HUDEP-2 (cell line): ENCODE results near the gene BRPF3.

Source experiments
- DNase-seq, 76 experiments: peaks; one replicate each; lab custom pipeline; 2025; ENCODE audit not compliant: unreplicated experiment in 76 of 76; lab: John Stamatoyannopoulos, UW

BRPF3 gene

DNA sequence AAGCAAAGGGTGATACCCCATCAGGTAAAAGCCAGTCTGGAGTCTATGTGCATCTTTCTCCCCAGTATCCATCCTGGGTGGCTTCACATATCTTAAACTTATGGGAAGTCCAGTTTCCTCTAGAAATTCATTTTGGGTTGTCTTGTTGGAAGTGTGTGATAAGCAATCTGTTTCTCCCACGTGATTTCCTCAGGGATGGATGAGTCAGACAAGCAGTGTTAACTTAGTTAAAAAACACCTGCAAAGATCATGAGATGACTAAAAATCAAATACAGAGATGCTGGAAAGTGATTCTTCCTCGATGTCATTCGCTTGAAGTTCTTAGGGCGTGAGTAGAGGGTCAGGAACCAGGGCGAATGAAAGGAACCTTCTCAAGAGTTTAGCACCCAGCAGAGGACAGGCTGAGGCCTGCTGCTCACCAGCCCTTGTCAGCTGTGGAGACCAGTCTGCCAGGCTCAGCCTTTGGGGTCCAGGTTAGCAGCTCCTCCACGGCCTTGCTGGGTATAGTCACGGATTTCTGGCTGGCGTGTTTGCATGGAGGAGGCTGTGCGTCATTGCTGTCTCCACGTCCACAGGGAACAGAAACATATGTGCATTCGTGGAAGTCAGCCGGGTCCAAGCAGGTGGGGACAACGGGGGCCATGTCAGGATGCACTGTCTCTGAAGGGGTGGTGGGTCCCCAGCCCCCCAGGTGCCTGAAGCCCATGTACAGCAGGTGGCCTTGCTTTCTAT, 70.5 kb downstream of the BRPF3 start:
- no peak for DNase-seq

GRCh38 chr6:36267731-36268477, 71.4 kb downstream of the BRPF3 start:
- no peak for DNase-seq

GRCh38 chr6:36268478-36269275, 72.1 kb downstream of the BRPF3 start:
- peak in 2 of 76 experiments; percentile 12 to 15 for DNase-seq

DNA sequence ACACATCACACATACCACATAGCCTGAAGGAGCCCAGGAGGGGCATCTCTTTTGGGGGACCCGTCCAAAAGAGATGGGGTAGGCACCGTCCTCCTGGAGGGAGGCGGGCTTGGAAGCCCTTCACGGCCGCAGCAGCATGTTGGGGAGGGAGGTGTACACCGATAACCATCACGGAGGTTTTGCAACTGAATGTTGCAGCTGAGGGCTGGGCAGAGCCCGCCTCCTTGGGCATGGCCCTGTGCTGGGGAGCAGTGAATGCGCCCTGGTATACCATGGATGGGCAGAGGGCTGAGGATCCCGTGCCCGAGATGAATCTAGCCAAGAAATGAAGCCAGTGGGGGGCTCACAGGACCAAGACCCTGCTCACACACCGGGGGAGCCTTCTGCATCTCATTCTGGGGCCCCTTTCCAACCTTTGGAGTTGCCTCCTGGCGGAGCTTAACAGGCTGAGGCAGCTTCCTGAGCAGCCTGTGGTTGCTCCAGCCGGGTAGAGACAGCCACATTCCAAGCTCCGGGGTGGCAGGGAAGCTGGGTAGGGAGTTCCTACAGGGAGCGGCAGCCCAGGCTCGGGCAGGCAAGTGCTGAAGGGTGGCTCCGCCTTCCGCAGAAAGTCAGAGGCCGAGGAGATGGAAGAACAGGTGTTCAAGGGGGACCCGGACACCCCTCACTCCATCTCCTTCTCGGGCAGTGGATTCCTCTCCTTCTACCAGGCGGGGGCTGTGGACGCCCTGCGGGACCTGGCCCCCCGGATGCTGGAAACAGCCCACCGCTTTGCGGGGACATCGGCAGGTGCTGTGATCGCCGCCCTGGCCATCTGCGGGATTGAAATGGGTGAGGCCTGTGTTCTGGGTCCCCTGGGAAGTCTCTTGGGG, 73.5 kb downstream of the BRPF3 start, which contains the start of gene PNPLA1:
PNPLA1 (plus strand) TSS at position 227 of the 872 bp plus-strand sequence; CDS start at position 627, 400 bp downstream.
- DNase-seq = peak in 1 of 76 experiments; percentile 32

GRCh38 chr6:36272234-36272633, 75.7 kb downstream of the BRPF3 start:
- no peak for DNase-seq

- DNase-seq = no peak
Observed at GRCh38 chr6:36273067-36273466, 76.5 kb downstream of the BRPF3 start.

DNA sequence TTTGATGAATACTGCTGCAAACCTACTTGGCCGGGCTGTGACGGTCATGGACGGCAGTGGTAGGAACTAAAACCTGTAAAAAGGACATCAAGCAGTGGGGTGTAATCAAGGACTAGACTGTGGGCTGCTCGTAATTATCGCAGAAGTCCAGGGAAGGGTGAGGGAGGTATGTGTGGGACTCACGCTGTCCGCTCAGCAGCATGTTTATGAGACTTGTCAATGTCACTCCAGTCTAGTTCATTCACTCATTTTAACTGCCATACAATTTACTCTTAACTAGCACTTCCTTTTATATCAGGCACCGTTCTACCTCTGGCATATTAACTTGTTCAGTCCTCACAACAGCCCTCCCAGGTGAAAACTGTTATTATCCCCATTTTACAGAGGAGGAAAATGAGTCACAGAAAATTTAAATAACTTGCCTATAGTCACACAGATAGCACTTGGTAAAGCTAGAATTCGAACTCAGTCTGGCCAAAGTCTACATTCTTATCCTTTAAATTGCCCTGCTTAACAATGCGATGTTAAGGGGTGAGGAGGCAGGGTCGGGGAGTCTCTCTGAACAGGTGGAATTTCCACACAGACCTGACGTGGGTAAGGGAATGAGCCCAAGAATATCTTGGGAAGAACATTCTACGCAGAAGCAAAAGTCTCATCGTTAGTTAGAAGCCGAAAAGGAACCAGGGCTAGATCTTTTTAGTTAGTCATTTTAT, 77.4 kb downstream of the BRPF3 start:
- no peak for DNase-seq

GRCh38 chr6:36276581-36277536, 80.3 kb downstream of the BRPF3 start:
- no peak for DNase-seq

DNA sequence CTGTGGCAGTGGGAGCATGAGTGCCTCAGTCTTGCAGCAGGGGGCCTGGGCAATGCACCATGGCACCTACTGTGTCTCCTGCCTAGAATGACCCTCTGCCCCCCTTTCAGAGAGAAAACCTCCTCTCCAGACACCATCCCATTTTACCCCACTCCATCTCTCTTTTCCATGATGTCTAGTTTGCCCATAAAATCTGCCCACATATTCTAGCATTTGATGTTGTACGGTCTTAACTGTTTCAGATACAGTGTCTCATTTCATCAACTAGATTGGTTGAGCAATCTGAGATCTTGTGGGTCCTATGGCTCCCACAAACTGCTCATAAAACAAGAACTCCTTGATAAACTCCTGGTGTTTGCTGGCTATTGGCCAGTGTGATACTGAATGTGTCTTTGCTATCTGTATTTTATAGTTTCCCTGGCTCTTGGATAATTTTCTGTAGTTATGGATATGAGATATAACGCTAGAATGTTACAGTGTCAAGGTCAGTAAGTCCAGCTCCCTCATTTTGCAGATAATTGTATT, 81.5 kb downstream of the BRPF3 start:
- no peak for DNase-seq

DNA sequence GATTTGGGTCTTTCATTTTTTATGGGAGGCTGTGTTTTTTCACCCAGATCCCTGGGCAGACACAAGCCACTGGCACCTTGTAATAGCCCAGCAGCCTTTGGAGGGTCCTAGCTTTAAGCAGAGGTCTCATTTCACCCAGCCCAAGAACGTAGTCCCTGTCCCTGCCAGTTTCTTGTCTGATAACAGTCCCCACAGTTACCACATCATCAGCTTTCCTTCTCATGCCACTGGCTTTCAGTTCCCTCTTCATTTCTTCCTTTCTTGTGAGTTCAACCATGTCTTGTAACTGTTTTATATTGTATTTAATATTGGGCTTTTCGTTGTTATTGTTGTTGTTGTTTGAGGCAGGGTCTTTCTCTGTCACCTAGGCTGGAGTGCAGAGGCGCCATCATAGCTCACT, 83.9 kb downstream of the BRPF3 start:
- DNase-seq = no peak

DNA sequence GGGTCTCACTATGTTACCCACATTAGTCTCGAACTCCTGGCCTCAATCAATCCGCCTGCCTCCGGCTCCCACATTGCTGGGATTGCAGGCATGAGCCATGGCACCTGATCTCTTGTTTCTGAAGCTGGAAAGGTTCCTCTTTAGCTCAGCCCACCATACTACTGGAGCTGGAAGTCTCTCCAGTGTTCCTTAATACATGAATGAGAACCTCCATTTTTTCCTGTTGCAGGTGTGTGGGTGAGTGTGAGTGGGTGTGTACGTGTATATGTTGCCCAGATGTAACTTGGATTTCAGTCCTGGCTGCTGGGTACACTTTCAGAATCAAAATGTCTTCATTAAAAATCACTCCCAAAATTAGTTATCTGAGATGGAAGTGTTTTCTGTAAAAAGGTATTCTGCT, 84.4 kb downstream of the BRPF3 start:
- no peak for DNase-seq
